NCI-H460 (cell line): ENCODE measurements around the gene LTBP1. TPM values are rescaled to one million over a fixed set of nuclear protein-coding genes. Genes with fewer than 3 reads are reported as not detected.
A peak's percentile ranks its signal among the peaks of the same experiment; 100 is the strongest.
"Not testable (repeated sequence)": the region's sequence is repeated elsewhere in the genome, so short reads cannot be mapped to it uniquely, and the experiment has no call there.

Experiments used
- DNase-seq: peaks from one replicate; pipeline ENCODE4 v3.0.0-alpha.2; 2016; ENCODE audit warnings: low read depth; ENCODE audit errors: extremely low read depth
- total RNA-seq: library from RNA; depleted of rRNA; stranded (reverse); fragments of >200 nt; shearing (Covaris generic); gene quantifications from 2 replicates; pipeline ENCODE4 v1.2.3, GENCODE V29; 2014

LTBP1 gene
- total RNA-seq, 1 experiment from 2014 or later: 1.2 TPM

DNA sequence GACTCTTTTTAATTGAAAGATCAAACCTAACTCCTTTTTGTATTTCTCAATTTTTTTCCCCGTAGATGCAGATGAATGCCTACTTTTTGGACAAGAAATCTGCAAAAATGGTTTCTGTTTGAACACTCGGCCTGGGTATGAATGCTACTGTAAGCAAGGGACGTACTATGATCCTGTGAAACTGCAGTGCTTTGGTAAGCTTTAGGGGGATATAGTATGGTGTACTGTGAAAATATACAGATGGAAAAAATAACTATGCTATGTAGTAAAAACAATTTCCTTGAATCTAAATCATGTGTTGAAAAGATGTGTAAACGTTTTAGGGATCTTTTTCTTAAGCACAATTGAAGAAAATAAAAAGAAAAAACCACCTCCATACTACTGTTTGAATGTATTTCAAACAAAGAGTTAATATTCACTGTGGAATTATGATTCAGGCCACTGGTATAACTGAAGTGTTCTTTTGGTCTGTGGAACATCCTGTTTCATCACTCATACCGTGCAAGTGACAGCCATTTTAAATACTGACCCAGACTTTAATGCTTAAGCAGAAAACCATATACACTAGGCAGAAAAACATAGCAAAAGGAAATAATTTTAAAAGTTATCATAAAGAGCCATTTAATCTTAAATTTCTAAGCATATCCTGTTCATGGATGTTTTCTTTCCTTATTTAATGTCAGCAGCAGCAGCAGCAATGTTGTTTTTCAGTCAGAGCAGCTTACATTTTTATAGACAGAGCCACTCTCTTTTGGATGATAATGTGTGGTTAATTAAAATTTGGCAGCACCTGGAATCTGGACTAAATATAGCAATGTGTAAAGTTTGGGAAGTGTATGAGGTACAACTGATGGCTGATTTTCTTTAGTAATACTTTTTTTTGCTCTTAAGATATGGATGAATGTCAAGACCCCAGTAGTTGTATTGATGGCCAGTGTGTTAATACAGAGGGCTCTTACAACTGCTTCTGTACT lies 416.9 kb downstream of the LTBP1 start:
- DNase-seq: no peak

DNA sequence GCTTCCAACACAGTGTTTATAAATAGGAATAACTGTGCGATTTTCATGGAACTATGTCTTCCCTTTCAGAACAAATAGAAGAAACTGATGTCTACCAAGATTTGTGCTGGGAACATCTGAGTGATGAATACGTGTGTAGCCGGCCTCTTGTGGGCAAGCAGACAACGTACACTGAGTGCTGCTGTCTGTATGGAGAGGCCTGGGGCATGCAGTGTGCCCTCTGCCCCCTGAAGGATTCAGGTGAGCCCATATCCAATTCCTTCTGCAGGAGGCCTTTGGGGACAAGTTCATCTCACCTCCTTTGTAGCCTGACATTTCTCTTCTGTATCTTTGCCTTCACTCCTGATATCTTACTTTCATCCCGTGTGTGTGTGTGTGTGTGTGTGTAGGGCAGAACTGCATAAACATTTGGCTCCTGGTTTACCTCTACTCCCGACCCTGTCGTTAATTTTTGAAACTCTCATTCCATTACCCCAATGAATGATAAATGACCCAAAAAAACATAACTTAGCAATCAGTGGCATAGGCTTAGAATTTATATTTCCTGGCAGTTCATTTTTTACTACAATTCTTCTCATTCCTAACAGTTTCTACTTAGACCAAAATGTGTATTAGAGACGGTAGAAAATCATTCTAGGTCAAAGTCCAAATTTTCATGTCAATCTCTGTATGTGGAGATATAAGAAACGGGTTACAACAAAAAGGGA lies 418.7 kb downstream of the LTBP1 start:
- DNase-seq: no peak

DNA sequence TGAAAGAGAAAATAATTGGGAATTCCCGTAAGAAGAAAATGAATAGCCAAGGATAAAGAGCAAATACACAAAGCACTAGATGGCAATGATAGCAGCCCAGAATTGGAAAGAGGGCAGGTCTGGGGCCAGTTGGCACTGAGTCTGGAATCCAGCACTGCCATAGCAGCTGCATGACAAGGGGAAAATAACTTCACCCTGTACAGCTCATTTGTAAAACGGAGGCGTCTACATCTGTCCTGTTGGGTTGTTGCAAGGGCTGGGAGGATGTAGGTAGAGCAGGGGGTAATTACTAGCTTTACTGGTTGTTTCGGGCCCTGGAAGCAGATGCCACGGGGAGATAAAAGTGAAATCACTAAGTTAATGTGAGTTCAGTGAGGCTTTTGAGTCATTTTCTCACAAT lies 419.7 kb downstream of the LTBP1 start:
- no peak for DNase-seq

DNA sequence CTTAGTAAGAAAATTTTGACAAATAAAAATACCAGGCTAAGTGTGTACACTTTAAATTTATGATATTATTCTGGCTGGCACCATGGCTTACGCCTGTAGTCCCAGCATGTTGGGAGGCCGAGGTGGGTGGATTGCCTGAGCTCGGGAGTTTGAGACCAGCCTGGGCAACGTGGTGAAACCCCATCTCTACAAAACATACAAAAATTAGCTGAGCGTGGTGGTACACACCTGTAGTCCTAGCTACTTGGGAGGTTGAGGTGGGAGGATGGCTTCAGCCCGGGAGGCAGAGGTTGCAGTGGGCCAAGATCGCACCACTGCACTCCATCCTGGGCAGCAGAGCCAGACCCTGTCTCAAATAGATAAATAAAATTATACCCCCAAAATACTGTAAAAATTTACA lies 421.8 kb downstream of the LTBP1 start:
- DNase-seq: not testable (repeated sequence)

DNA sequence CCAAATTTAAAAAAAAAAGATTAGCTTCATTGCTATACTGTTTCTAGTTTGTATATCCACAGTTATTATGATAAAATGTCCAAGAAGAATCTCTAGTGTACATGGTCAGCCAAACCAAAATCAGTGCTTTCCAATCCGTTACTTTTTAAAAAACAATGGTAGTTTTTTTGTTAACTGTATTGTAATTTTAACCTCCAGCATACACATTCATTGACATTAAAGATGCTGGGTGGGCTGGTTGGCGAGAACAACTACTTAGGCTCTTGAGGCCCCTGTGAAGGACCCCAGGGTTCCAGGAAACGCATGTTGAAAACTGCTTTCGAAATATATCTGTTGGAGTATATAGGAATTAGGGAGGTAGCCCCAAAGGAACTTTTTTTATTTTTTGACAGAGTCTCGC lies 422.4 kb downstream of the LTBP1 start:
- no peak for DNase-seq

DNA sequence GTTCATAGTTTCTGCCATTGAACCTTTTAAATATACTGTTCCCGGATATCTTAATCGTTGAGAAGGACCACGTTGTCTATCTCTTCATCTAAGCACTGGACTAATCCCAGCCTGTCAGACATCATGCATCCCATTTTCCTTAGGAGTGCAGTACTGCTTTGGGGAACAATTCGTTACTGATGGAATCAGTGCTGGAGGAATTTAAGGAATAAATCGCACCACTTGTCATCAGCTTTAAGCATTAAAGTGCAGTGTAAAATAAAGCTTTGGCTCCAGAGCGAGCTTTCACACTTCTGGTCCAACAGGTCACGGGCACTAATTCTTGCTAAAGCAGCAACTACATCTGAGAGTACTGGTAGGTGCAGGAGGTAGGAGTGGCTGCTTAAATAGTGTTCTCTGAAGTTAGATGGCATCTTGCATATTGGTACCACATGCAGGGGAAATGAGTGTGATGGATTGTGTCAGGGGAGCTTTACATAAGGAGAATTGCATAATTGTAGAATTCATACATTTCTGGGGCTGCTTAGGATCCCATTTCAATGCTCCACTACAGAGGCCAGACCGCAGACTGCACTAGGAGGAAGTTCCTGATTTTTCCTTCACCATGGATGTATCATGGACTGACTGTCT lies 424.0 kb downstream of the LTBP1 start:
- no peak for DNase-seq

DNA sequence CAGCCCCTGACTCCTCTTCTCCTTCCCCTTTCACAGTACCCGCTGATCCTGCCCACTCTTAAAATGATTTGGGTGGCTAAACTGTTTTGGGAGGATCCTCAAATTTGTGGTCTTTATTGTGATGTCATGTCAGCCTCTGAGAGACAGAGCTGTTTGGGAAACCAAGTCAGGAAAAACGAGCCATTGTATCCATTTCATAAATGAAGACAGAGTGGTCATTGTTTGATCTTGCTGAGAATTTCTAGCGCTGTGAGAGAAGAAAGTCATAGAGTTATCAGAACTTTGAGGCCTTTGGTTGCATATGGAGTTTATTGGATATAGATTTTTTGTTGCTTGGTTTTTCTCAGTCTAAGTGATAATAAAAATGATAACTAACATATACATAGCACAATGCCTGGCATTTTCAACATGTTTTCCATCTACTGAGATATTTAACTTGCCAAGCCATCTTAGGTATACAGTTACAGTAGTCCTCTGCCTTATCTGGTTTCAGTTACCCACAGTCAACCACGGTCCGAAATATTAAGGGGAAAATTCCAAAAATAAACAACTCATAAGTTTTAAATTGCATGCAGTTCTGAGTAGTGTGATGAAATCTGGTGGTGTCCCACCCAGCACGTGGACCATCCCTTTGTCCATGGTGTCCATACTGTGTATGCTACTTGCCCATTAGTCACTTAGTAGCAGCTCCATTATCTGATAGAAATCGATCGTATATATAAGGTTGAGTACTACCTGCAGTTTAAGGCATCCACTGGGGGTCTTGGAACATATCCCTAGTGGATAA lies 424.7 kb downstream of the LTBP1 start:
- no peak for DNase-seq

DNA sequence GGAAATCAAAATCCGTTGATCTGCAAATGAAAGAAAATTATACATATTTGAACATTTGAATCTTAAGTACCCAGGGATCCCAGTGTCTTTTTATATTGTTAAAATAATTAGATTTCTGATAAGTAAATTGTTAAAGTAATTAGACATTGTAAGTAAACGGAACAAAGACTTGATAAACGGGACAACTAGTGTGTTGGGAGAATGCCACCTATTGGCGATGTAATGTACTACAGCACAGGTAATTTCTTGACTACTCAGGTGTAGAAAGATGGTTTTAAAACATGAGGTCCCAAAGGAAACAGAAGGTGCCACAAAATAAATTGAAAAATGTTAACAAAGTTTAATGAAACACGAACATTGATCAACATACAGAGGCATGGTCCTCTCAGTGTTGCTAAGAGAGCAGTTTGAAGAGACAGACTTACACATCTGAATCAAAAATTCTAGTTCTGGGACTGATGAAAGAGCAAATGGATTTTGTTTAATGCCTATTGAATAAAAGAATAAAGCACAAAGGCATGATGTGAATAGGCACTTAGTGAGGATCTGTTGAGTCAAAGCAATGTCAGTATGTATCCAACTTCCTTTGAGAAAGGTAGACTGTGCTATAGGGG lies 426.3 kb downstream of the LTBP1 start:
- DNase-seq: peak; percentile 44

DNA sequence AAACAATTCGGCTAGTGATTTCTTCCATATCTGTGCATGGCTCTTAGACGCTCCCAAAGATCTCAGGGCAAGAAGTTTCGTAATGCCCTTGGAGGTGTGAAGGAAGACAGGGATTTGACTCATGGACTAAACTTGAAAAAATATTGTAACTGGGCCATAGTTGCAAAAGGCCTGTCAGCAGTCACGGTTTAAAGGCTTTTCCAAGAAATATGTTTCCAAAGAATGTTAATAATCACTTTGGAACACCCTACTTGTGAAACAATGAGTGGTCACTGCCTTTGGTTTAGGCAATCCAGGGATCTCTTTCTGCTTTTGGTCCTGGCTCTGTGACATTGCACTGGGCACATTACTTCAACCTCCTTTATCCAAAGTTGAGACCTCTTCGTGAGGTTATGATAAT lies 427.2 kb downstream of the LTBP1 start:
- DNase-seq: no peak

DNA sequence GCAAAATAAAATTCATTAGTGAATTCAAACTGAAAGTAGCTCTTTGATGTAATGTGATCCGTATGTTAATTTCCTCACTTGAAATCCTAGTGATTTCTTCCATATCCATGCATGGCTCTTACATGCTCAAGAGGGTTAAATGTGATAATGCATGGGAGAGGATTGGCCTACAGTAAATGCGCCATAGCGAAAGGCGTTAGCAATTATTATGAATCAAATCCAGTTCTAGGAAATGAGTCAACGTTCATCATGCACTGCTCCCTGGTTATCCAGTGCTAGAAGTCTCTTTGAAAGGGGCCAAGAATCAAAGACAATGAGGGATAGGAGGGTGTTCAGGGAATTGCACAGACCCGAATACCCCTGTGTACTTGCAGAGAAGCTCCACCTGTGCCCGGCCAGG lies 428.3 kb downstream of the LTBP1 start:
- DNase-seq: no peak

DNA sequence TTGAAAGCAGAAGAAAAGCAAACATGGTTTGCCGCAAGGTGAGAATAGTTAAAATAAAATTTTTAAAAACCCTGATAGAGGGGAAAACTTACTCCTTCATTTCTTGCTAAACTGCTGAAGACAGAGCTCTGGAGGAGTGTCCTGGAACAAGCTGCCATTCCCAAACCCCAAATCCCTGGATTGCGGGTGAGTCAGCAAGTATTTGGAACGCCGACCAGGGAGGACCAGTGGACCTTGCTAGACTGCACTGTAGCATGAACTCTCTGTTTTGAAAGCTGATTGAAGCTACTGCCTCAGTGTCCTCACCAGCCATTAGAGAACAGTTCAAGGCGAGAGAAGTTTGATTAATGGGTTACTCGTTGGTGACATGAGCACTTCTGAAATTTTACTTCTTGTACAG lies 430.3 kb downstream of the LTBP1 start:
- DNase-seq: no peak

DNA sequence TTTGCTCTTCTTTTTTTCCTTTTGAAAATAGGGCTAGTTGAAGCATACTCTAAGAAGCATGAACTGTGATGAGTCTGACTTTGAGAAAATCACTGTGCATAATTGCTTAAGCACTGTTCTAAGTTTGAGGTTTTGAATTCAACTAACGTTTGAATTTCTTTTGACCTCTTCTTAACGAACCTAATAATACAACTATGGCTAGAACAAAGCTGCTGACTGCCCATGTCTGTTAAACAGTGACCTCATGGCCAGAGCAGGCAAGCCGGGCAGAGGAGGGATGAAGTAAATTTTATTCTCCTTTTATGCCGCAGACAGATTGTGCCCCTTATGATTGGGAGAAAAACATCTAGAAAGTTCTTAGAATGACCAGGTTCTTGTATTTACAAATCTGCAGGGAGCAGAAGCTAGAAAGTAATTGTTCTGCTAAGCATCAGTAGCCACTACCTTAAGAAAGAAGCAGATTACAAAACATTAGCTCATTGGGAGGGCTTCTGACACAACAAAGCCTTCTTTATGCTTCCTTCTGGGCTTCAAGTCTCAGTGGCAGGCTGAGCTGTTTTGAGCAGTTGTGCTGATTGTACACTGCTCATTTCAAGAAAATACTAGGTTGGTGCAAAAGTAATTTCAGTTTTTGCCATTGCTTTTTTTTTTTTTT lies 431.9 kb downstream of the LTBP1 start:
- no peak for DNase-seq

DNA sequence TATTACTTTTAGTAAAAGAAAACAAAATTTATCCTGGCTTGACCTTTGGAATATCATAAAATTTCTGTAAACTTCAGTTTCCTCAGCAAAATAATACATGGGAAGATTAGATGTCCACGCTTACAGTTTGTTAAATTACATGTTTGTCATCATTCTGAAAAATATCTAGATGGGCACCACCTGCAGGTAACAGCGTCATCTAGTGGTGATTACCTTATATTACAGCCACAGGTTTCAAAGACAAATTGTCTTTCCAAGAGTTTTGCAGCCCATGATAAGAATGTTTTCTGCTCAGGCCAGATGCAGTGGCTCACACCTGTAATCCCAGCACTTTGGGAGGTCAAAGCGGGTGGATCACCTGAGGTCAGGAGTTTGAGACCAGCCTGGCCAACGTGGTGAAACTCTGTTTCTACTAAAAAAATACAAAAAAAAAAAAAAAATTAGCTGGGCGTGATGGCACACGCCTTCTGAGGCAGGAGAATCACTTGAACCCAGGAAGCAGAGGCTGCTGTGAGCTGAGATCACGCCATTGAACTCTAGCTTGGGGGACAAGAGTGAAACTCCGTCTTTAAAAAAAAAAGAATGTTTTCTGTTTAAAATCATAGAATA lies 433.4 kb downstream of the LTBP1 start:
- peak; percentile 7 for DNase-seq

DNA sequence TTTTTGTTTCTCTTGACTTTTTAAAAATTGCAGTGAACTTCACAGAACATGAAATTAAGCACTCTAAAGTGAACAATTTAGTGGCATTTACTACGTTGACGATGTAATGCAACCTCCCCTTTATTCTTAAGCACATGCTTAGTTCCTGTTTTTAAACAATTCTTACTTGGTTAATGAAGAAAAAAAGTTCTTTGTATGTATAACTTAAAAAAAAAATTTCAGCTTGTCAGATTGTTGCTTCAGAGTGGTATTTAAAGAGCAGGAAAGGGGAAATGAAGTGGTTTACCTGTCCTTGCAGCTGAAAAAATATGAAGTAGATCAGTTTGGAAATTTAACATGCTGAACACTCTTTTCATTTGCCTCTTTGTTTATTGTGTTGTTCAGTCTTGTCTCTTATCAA lies 434.0 kb downstream of the LTBP1 start:
- DNase-seq: no peak

DNA sequence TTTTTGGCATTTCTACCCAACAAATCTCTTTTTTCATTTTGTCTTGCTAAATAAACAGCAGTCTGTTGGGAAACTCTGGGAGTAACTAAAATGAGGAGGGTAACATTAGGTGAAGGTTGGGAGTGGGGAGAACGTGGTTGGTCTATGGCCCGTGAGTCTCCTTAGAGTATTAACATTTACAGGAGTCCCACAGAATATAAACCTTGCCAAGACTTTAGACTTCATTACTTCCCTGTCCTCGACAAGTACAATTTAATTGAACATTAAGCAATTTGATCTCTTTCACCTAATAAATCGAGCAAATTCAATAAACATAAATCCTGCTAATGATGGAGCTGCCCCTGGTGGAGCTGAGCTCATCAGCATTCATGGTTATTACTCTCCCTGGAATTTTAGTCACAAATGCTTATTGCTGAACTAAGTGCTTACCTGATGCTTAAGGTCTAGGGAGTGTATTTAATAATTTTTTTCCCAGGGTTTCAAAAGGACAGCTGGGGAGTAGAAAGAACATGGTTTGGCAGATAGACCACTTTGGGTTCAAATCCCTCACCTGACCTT lies 434.6 kb downstream of the LTBP1 start:
- no peak for DNase-seq

DNA sequence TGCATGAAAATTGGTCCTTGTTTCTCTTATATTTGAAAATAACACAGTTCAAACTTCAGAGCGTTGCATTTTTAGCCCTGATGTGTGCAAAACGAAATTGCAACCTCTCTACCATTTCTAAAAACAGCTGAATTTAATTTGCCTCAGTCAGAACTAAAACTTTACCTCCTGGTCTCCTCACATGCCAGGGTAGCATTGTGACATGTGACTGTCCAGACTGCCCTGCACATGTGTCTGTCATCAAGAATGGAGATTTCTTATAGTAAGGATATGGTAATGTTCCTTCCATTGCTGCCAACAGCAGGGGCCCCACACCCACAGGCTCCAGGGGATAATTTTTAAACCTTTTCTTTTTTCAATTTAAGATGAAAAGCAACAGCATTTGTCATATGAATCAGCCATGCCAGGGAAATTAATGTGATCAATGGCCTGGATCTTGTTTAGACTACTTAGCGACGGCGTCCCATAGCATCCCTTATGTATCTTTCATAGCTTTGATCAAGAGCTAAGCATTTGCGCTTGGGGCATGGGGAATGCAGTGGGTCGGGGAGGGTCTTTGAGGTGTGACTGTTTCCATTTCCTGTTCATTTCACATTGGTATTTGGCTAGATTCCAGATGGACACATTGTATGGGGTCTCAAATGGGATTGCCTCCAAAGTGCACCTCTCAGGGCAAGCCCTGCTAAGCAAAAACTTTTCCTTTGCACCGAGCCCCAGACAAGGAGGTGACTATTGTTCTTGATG lies 437.3 kb downstream of the LTBP1 start:
- DNase-seq: no peak

DNA sequence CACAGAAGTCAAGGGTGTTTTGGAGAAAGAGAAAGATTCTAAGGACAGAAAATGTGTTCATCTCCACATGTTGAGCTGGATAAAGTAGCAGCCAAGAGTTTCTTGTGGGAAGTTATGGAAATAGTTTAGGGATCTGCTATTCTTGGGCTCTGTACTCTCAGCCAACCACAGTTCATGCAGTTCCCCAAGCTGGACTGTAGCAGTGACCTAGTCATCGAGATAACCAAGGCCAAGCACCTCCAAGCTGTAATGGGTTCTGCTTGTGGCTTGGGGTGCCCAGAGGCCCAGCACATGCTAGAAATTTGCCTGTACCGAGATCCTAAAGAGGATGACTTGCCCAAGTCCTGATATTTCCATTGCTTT lies 437.8 kb downstream of the LTBP1 start:
- no peak for DNase-seq

DNA sequence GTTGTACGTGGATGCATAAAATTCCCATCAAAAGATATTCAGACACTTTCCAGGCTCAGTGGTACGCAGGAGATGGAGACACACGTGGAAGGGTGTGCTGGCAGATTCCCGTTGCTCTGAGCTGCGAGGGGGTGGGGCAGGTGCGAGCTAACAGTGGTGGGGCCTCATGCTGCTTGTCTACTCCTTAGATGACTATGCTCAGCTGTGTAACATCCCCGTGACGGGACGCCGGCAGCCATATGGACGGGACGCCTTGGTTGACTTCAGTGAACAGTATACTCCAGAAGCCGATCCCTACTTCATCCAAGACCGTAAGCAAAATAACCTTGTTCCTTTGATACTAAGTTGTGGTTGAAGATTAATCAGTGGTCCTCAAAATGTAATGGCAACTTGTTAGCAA lies 442.2 kb downstream of the LTBP1 start:
- DNase-seq: no peak
